ENCODE results near the gene MCM5.
"Not testable (repeated sequence)": the region's sequence is repeated elsewhere in the genome, so short reads cannot be mapped to it uniquely, and the experiment has no call there.

The MCM5 gene

DNA sequence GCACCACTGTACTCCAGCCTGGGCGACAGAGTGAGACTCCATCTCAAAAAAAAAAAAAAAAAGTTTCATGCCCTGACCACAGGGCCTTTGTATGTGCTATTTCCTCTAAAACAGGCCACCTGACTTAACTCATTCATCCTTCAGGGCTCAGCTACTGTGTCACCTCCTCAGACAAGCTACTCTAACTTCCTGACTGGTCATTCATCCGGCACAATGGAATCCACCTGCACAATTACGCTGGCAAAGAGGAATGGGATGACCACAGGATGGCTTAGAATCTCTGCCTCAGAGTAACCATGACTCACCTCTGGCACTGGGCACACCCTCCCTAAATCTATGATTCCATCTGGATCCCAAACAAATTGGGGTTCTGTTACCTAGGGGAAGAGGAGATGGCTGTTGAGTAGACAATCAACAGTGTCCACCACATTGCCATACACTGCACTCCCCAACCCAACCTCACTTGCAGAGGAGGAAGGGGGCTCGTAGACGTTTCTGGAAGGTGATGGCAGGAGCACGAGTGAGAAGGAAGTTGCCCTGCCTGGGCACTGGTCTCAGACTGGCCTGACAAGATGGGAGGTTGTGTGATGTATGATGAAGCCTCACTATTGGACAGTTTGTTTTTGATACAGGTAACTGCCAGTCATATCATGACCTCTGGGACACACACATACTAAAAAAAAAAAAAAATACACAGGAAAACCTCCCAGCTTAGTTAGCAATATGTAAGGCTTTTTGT, 41.9 kb upstream of the MCM5 start:
- H3K36me3 Mint-ChIP-seq (ENCODE audit: low read depth) = no peaks in the 10 kb centered on the region
- H3K4me1 Mint-ChIP-seq = peaks cover 8% of the 10 kb centered on the region
- H3K27ac Mint-ChIP-seq = peak overlapping the region in 1 of 3 experiments; percentile 37
- H3K4me3 Mint-ChIP-seq = no peak overlapping the region
- H3K9me3 Mint-ChIP-seq = no peaks in the 10 kb centered on the region
- no peak for TF ChIP-seq CTCF (IDR thresholded peaks at IDR 0.05; ENCODE audit: unreplicated experiment in 3 of 3)
- peaks cover 4% of the 10 kb centered on the region for H3K27me3 Mint-ChIP-seq (ENCODE audit: low read depth)

DNA sequence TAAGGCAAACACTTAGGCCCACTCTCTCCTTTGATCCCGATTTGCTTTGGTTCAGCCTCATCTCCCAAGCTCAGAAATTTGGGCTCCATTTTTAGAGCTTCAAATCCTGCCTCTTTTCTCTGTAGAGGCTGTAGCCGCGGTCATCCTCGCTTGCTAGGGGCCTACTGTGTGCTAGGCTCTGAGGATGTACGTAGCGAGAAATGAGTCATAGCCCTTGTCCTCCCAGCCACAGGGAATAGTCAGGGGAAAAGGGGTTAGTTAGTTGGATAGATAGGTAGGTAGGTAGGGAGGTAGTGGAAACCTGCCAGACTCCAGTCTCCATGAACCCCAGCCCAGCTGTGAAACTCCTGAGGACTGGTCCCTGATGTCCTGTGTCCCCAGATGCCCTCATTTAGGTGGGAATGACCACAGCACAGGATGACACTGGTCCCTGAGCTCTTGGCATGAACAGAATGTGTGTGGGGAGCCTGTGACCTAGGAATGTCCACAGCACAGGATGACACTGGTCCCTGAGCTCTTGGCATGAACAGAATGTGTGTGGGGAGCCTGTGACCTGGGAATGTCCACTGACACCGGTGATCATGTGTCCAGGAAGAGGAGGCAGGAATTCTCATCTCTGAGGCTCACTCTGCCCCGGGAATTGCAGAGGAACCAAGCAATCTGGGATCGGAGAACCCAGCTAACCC, 40.4 kb upstream of the MCM5 start:
- no peaks in the 10 kb centered on the region for H3K9me3 Mint-ChIP-seq
- peaks cover 8% of the 10 kb centered on the region for H3K4me1 Mint-ChIP-seq
- no peak overlapping the region for H3K27ac Mint-ChIP-seq
- TF ChIP-seq CTCF (IDR thresholded peaks at IDR 0.05; ENCODE audit: unreplicated experiment in 3 of 3) = no peak
- H3K36me3 Mint-ChIP-seq (ENCODE audit: low read depth) = no peaks in the 10 kb centered on the region
- H3K4me3 Mint-ChIP-seq = no peak overlapping the region
- peaks cover 4% of the 10 kb centered on the region for H3K27me3 Mint-ChIP-seq (ENCODE audit: low read depth)

- H3K27me3 Mint-ChIP-seq (ENCODE audit: low read depth) = peaks cover 4% of the 10 kb centered on the region
- no peak overlapping the region for H3K27ac Mint-ChIP-seq
- peaks cover under 1% of the 10 kb centered on the region for H3K4me1 Mint-ChIP-seq
- H3K36me3 Mint-ChIP-seq (ENCODE audit: low read depth) = no peaks in the 10 kb centered on the region
- H3K4me3 Mint-ChIP-seq = no peak overlapping the region
- no peaks in the 10 kb centered on the region for H3K9me3 Mint-ChIP-seq
- no peak for TF ChIP-seq CTCF (IDR thresholded peaks at IDR 0.05; ENCODE audit: unreplicated experiment in 3 of 3)
These were observed 38.9 kb upstream of the MCM5 start for GRCh38 chr22:35361001-35361558.

GRCh38 chr22:35363566-35364086, 36.3 kb upstream of the MCM5 start:
- no peaks in the 10 kb centered on the region for H3K27me3 Mint-ChIP-seq (ENCODE audit: low read depth)
- no peaks in the 10 kb centered on the region for H3K36me3 Mint-ChIP-seq (ENCODE audit: low read depth)
- no peak overlapping the region for H3K27ac Mint-ChIP-seq
- TF ChIP-seq CTCF (IDR thresholded peaks at IDR 0.05; ENCODE audit: unreplicated experiment in 3 of 3) = no peak
- H3K4me1 Mint-ChIP-seq = no peaks in the 10 kb centered on the region
- no peaks in the 10 kb centered on the region for H3K9me3 Mint-ChIP-seq
- H3K4me3 Mint-ChIP-seq = no peak overlapping the region

- H3K4me3 Mint-ChIP-seq; H3K27me3 Mint-ChIP-seq (ENCODE audit: low read depth); H3K4me1 Mint-ChIP-seq: not testable (repeated sequence)
These were observed 35.7 kb upstream of the MCM5 start for GRCh38 chr22:35364230-35364629.

GRCh38 chr22:35367331-35367886, 32.5 kb upstream of the MCM5 start:
- TF ChIP-seq CTCF (IDR thresholded peaks at IDR 0.05; ENCODE audit: unreplicated experiment in 3 of 3) = no peak
- Mint-ChIP-seq H3K4me1 (peaks cover 8% of the 10 kb centered on the region), H3K9me3 (no peaks in the 10 kb centered on the region), H3K27ac (no peak overlapping the region), H3K27me3 (ENCODE audit: low read depth) (no peaks in the 10 kb centered on the region), H3K4me3 (no peak overlapping the region), H3K36me3 (ENCODE audit: low read depth) (no peaks in the 10 kb centered on the region)

More at GRCh38 chr22:35364230-35364629, 35.7 kb upstream of the MCM5 start:
- H3K36me3 Mint-ChIP-seq (ENCODE audit: low read depth); H3K9me3 Mint-ChIP-seq: not testable (repeated sequence)
- H3K27ac Mint-ChIP-seq = peak overlapping the region in 1 of 3 experiments; percentile 42

Data from nephron (organoid).